HG03520 (cell line): ENCODE data around the gene SMARCAL1.
"Not testable (repeated sequence)": the region's sequence is repeated elsewhere in the genome, so short reads cannot be mapped to it uniquely, and the experiment has no call there.

Experiments used
- ATAC-seq: cut with Tn5 transposase; IDR thresholded peaks from one replicate; pipeline ENCODE4 v1.9.1; 2021; ENCODE audit warnings: mild to moderate bottlenecking, moderate library complexity; ENCODE audit not compliant: unreplicated experiment

Gene SMARCAL1

GRCh38 chr2:216499641-216500218 lies 87.4 kb downstream of the SMARCAL1 start:
- ATAC-seq, result no peak

GRCh38 chr2:216500572-216500971 lies 88.3 kb downstream of the SMARCAL1 start:
- no peak for ATAC-seq

GRCh38 chr2:216501854-216502253 lies 89.6 kb downstream of the SMARCAL1 start:
- ATAC-seq, result no peak

GRCh38 chr2:216502381-216503158 lies 90.3 kb downstream of the SMARCAL1 start:
- no peak for ATAC-seq

GRCh38 chr2:216503159-216503629 lies 90.9 kb downstream of the SMARCAL1 start:
- no peak for ATAC-seq

- no peak for ATAC-seq
Measured at GRCh38 chr2:216503697-216504375, 91.6 kb downstream of the SMARCAL1 start.

- no peak for ATAC-seq
Measured at GRCh38 chr2:216504376-216504762, 92.1 kb downstream of the SMARCAL1 start.

- no peak for ATAC-seq
Measured at GRCh38 chr2:216505133-216506106, 93.1 kb downstream of the SMARCAL1 start.

GRCh38 chr2:216507220-216508160 lies 95.2 kb downstream of the SMARCAL1 start:
- no peak for ATAC-seq

GRCh38 chr2:216508229-216508628 lies 95.9 kb downstream of the SMARCAL1 start:
- no peak for ATAC-seq

- no peak for ATAC-seq
Measured at GRCh38 chr2:216516730-216517350, 104.6 kb downstream of the SMARCAL1 start.

- ATAC-seq, result no peak
Measured at GRCh38 chr2:216517447-216518225, 105.4 kb downstream of the SMARCAL1 start.

GRCh38 chr2:216518566-216519119 lies 106.4 kb downstream of the SMARCAL1 start:
- ATAC-seq, result not testable (repeated sequence)

GRCh38 chr2:216519154-216519762 lies 107.0 kb downstream of the SMARCAL1 start:
- ATAC-seq, result peak; percentile 60

GRCh38 chr2:216520112-216520511 lies 107.8 kb downstream of the SMARCAL1 start:
- no peak for ATAC-seq

- ATAC-seq, result no peak
Measured at GRCh38 chr2:216522892-216523502, 110.7 kb downstream of the SMARCAL1 start.

GRCh38 chr2:216525972-216526371 lies 113.7 kb downstream of the SMARCAL1 start:
- no peak for ATAC-seq
